ENCODE data around the gene PIK3R4.

DNA sequence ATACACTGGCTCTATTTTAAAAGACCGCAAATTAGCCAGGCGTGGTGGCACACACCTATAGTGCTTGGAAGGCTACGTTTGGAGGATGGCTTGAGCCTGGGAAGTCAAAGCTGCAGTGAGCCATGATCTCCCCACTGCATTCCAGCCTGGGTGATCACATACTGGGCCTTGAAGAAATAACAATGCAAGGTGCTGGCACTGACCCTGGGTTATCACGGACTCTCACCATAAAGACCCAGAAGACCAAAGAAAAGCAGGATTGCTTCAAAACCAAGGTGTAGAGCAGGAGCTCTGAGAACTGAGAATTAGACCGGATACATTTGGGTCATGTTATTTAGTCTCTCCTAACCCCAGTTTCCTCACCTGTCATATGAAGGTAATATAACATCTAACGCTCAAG lies 14.8 kb downstream of the PIK3R4 start:
- TF ChIP-seq POLR2A (IDR thresholded peaks at IDR 0.05): no peak
- TF ChIP-seq, protein P1, sequence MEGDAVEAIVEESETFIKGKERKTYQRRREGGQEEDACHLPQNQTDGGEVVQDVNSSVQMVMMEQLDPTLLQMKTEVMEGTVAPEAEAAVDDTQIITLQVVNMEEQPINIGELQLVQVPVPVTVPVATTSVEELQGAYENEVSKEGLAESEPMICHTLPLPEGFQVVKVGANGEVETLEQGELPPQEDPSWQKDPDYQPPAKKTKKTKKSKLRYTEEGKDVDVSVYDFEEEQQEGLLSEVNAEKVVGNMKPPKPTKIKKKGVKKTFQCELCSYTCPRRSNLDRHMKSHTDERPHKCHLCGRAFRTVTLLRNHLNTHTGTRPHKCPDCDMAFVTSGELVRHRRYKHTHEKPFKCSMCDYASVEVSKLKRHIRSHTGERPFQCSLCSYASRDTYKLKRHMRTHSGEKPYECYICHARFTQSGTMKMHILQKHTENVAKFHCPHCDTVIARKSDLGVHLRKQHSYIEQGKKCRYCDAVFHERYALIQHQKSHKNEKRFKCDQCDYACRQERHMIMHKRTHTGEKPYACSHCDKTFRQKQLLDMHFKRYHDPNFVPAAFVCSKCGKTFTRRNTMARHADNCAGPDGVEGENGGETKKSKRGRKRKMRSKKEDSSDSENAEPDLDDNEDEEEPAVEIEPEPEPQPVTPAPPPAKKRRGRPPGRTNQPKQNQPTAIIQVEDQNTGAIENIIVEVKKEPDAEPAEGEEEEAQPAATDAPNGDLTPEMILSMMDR (IDR thresholded peaks at IDR 0.05): no peak
